ENCODE data around the gene NRGN.

NRGN gene

GRCh38 chr11:124796312-124796711 lies 56.6 kb downstream of the NRGN start:
- TF ChIP-seq GABPA (IDR thresholded peaks at IDR 0.05; ENCODE audit: low read depth) (no peak), REST (IDR thresholded peaks at IDR 0.05; ENCODE audit: insufficient replicate concordance, low read depth) (no peak), CTCF (IDR thresholded peaks at IDR 0.05; ENCODE audit: insufficient read depth, low read length) (no peak), POLR2AphosphoS5 (IDR thresholded peaks at IDR 0.05; ENCODE audit: low read depth) (no peak), SPI1 (IDR thresholded peaks at IDR 0.05; ENCODE audit: borderline replicate concordance, low read depth) (no peak)
- DNase-seq (ENCODE audit: low read depth in 1 of 2, low spot score in 1 of 2), result no peak
- Histone ChIP-seq H3K27ac (replicated peaks) (no peak overlapping the region), H3K4me3 (replicated peaks; ENCODE audit: insufficient read depth, low read length) (no peak overlapping the region), H3K27me3 (ENCODE audit: insufficient read depth, poor library complexity, severe bottlenecking) (peaks cover 3% of the 10 kb centered on the region)
